Epithelial cell of proximal tubule (primary cell): ENCODE data around the gene CD151. TPM values are rescaled to one million over a fixed set of nuclear protein-coding genes. Genes with fewer than 3 reads are reported as not detected.

Experiments used
- DNase-seq: peaks from one replicate; pipeline ENCODE4 v3.0.0-alpha.2; 2011; ENCODE audit warnings: low read depth
- H3K4me3 ChIP-seq: 2 replicates; pipeline ENCODE4 v1.5.1; 2011; ENCODE audit warnings: low read depth, mild to moderate bottlenecking, low read length
- total RNA-seq: library from RNA; depleted of rRNA; stranded (reverse); fragments of >200 nt; gene quantifications from 2 replicates; pipeline ENCODE4 v1.2.3, GENCODE V29; 2015
- TF ChIP-seq, protein P1 (sequence below): conservative IDR thresholded peaks from 2 replicates; pipeline ENCODE4 v1.5.1; 2012; ENCODE audit warnings: low read depth, mild to moderate bottlenecking, low read length

Gene CD151
- total RNA-seq, 1 donor from 2014 or later: 538 TPM

DNA sequence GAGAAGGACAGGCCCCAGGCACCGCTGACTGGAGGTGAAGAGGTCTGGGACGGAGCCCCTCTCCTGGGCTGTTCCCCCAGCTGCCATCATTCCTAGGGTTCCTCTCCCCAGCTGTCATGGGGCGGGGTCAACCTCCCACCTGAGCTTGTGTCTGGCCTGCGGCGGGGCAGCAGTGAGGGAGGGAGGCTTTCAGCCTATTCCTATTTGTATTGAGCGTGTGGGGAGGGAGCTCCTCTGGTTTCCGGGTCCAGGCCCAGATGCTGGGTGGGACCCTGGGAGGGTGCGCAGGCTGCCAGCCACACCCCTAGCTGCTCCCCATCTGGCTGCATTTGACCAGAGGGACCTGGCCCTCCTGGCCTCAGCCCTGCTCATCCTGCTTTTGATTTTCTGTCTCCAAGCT, 23.6 kb downstream of the CD151 start:
- TF ChIP-seq, protein P1, sequence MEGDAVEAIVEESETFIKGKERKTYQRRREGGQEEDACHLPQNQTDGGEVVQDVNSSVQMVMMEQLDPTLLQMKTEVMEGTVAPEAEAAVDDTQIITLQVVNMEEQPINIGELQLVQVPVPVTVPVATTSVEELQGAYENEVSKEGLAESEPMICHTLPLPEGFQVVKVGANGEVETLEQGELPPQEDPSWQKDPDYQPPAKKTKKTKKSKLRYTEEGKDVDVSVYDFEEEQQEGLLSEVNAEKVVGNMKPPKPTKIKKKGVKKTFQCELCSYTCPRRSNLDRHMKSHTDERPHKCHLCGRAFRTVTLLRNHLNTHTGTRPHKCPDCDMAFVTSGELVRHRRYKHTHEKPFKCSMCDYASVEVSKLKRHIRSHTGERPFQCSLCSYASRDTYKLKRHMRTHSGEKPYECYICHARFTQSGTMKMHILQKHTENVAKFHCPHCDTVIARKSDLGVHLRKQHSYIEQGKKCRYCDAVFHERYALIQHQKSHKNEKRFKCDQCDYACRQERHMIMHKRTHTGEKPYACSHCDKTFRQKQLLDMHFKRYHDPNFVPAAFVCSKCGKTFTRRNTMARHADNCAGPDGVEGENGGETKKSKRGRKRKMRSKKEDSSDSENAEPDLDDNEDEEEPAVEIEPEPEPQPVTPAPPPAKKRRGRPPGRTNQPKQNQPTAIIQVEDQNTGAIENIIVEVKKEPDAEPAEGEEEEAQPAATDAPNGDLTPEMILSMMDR: no peak
- no peak overlapping the region for H3K4me3 ChIP-seq
- DNase-seq: no peak

DNA sequence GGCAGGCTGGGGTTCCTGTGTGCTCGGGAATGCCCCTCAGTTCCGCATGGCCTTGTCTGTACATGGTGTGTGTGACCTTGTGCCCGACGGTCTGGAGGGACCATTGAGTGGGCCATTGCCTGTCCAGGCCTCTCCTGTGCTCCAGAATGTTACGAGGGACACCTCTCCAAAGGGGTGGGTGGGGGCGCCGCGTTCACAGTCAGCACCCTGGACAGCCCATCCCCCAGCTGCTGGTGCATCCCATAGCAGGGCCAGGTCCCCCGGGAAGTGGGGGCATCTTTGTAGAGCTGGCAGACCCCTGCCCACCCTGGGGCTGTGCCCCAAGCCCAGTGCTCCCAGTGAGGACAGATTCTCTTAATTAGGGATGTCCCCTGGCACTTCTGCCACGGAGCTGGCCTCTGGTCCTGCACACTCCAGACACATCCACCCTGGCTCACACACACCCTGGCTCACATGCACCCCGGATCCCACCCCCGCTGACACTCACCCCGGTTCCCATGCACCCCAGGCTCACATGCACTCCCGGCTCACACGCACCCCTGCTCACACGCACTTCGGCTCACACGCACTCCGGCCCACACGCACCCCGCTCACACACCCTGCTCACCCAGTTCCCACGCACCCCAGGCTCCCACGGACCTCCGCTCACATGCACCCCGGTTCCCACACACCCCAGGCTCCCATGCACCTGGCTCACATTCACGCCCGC, 25.5 kb downstream of the CD151 start:
- TF ChIP-seq, protein P1: no peak

DNA sequence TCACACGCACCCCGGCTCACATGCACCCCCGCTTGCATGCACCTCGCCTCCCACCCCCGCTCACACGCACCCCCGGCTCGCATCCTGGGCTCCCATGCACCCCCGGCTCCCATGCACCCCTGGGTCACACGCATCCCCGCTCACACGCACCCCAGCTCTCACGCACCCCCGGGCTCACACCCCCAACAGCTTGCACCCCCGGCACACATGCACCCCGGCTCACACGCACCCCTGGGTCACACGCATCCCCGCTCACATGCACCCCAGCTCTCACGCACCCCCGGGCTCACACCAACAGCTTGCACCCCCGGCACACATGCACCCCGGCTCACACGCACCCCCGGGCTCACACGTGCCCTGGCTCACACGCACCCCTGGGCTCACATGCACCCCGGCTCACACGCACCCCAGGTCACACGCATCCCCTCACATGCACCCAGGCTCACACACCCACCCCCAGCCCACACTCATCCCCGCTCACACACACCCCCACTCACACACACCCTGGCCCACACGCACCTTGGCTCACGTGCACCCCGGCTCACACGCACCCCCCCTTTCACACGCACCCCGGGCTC, 26.1 kb downstream of the CD151 start:
- H3K4me3 ChIP-seq: no peak overlapping the region
- TF ChIP-seq, protein P1: no peak
- no peak for DNase-seq

More for the DNA sequence above, 25.5 kb downstream of the CD151 start:
- no peak overlapping the region for H3K4me3 ChIP-seq
- DNase-seq: no peak

DNA sequence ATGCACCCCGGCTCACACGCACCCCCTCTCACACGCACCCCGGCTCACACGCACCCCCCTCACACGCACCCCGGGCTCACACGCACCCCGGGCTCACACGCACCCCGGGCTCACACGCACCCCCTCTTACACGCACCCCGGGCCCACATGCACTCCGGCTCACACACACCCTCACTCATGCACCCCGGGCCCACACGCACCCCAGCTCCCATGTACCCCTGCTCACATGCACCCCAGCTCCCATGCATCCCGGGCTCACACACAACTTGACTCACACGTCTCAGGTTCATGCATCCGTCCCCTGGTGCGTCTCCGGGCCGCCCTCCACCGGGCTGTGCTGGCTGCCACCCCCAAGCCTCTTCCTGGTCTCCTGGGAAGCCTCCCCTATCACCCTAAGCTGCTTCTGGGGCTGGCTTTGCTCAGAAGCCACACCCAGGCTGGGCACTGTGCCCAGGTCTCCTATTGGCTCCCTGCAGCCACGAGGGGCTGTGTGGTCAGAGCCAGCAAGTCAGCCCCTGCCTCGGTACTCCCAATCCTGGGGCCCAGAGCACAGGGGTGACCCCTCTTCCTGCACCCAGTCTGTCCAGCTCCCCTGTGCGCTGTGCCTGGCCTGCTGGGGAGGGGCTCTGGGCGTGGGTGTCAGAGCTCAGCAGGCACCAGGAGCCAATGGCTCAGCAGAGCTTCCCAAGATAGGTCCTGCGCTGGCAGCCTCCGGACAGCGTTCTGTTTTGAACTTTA, 26.8 kb downstream of the CD151 start:
- no peak overlapping the region for H3K4me3 ChIP-seq
- TF ChIP-seq, protein P1: no peak
- DNase-seq: no peak

DNA sequence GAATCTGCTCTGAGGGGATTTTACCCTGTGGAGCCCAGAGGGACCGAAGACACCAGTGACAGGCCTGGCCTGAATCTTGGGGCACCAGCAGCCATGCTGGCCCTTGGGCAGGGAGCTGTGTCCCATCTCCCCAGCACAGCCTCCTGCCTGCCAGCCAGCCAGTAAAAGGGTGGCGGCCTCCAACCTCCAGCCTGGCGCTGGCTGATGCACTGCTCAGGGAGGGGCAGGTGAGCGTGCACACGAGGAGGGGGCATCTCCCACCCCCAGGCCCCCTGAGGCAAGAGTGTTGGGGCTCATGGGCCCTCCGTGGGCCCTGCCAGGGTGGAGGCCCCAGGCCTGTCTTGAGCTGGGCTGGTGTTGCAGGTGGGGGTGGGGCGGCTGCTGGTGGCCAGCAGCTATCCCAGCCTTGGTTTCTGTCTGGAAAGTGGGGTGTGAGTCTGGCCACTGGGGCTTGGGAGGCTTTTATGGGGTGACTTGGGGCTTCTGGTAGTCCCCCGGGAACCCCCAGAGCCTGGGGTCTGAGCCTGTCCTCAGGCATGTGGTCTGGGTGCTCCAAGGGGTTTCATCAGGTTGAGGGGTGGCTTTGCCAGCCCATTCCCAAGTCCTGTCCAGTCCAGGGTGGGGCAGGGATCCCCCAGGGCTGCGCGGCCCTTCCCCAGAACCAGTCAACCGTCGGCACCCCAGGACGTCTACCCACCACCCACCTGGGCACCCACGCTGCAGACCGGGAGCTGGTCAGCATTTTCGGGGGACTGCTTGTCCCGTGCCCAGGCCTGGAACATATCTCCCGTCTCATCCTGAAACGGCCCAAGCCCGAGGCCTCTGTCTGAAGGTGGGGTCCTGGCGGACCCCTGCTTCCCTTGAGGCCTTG, 27.7 kb downstream of the CD151 start:
- TF ChIP-seq, protein P1: no peak
- no peak overlapping the region for H3K4me3 ChIP-seq

GRCh38 chr11:861105-861479, 28.3 kb downstream of the CD151 start:
- TF ChIP-seq, protein P1: no peak
- no peak for DNase-seq
- H3K4me3 ChIP-seq: no peak overlapping the region

More for the DNA sequence above, 27.7 kb downstream of the CD151 start:
- DNase-seq: no peak
